ENCODE data around the gene VPS13D.
"Not testable (repeated sequence)": the region's sequence is repeated elsewhere in the genome, so short reads cannot be mapped to it uniquely, and the experiment has no call there.

Gene VPS13D

DNA sequence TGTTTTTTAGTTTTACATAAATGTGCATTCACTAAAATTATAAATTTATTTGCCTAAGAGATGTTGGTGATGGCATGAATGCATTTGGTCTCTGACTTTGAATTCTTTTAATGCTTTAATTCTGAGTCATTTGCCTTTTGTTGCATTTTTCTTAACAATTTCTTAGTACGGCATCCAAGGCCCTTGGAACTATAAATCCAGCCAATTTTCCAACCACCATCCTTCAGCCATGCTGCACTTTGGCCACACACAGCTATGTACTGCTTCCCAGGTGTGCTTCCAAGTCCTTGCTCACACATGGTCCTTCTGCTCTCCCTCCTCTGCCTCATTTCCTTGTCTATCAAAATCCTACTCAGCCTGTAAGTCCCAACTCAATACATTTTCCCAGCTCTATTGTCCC is 227.1 kb downstream of the VPS13D start:
- no peak for FAIRE-seq

DNA sequence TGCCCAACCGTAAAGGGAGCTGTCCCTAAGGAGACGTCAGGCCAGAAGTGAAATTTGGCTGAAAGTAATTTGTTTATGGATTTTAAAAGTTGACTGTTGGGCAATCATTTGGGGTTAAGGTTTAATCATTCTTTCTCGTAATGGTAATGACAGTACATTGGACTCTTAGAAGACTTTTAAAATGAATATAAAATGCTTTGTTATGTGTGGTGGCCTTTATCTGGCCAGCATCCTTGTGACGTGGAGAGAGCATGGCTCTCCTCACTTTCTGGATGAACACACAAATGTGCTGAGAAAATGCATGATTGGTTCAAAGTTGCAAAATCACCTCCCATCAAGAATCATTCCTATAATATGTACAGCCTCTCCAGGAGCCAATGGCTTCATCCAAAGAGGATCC is 227.9 kb downstream of the VPS13D start:
- FAIRE-seq, result no peak

DNA sequence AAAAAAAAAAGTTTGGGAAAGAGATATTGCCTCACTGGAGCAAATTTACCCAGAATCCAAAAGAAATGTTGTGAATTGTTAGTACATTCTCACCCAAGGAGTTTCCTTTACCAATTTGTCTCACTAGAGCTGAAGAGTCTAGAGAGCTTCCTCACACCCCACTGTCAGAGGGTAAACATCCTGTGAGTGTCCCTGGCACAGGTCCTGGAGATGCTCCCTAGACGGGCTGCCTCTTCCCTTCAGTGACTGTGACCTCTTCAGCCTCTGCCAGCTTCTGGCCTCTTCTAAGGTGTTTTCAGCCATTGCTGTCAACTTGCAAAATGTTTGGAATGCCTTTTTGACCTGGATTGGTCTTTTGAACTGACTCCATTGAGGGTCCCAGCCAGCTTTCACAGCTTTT is 228.7 kb downstream of the VPS13D start:
- no peak for FAIRE-seq

DNA sequence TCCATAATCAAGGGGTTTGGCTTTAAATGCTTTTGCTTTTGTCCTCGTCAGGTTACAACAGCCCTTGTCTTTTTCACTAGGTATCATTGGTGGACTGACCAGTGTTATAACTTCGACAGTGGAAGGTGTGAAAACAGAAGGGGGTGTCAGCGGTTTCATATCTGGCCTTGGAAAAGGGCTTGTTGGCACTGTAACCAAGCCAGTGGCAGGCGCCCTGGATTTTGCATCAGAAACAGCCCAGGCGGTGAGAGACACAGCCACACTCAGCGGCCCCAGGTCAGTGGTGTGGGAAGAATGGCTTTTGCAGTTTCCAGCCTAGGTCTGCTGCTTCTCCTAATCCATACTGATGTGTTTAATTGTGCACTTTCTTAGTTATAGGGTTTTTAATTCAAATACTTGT is 230.3 kb downstream of the VPS13D start:
- no peak for FAIRE-seq

DNA sequence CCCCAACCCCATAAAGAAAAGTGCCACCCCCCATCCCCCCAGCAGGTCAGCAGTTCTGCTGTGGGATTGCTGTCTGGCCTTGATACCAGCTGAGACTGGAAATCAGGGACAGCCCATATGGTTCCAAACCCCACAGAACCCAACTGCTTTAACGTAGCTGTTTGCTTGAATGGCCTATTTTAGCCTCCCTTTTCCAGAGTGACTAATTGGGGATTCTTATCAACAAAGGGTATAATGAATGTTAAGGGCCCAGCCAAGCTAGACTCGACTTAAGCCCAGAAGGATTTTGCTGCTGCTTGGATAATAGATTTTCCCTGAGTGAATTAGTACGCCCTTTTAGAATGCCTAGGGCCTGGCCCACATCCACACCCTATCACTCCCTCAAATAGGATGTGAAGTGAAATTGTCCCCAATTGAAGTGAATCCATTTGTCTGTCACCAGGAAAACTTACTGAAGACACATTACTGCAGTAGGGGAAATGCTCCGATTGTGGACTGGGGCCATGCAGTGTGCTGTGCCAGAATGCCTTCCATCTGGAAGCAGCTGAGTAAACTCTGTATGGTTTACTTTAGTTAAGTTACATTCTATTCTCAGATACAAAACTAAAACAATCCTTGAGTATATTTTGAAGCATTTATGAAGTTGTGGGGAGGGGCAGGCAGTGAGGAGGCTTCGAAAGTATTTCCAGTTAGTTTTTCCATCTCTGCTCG is 231.2 kb downstream of the VPS13D start:
- FAIRE-seq, result no peak

GRCh38 chr1:12461754-12462153 is 231.9 kb downstream of the VPS13D start:
- no peak for FAIRE-seq

- no peak for FAIRE-seq
Observed at GRCh38 chr1:12462586-12462985, 232.8 kb downstream of the VPS13D start.

DNA sequence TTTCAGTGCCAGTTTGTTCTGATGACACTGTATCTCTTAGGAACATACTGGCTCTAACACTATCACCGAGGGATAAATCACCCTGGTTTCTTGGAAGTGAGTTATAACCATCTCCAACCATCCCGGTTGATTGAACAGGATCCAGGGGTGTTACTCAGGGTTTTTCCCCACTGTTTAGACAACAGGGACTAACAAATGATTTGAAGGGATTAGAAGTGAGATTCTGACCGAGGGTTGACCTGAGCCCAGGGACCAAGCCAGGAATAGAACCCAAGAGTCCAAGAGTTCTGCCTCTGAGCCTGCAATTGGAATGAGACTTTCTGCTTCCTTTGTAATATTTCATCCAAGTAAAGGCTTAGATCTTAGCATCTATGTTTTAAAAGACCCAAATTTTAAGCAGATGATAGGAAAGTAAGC is 234.2 kb downstream of the VPS13D start:
- FAIRE-seq, result no peak

DNA sequence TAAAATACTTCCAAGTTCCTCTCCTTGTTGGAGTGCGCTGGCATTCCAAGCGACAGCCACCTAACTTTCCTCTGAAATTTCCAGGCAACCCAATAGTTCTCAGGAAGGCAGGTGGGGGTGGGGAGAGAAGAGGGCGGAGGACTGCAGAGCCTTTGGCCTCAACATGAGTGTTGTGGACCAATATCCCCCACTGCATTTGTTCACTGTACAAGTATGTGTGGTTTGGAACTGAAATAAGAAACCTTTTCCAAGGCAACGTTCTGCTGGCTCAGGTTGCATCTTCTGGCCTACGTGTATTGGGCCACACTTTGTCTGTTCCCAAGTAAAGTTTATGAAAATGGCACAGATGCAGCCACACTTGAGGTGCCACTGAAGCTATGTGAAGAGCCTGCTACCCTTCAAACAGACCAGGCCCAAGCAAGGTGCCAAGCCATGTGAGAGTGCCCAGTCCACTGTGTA is 234.8 kb downstream of the VPS13D start:
- FAIRE-seq, result no peak

GRCh38 chr1:12465126-12465525 is 235.3 kb downstream of the VPS13D start:
- FAIRE-seq, result no peak

DNA sequence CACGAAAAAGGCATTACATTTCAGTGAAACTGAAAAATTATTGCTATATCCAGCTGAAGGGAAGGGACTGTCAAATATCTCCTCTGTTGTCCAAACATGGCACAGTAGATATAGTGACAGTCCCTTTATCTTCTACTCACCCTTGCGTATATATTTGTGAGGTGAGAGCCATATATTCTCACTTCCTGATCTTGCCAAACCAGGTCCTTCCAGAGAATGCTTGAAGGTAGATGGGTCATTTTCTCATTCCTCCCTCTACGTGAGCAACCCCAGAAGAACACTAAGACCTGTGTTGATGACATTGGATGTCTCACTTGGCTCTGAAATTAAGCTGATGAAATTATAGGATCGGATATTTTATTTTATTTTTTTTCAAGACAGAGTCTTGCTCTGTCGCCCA is 237.0 kb downstream of the VPS13D start:
- no peak for FAIRE-seq

- FAIRE-seq, result no peak
Observed at GRCh38 chr1:12467570-12468286, 237.9 kb downstream of the VPS13D start.

DNA sequence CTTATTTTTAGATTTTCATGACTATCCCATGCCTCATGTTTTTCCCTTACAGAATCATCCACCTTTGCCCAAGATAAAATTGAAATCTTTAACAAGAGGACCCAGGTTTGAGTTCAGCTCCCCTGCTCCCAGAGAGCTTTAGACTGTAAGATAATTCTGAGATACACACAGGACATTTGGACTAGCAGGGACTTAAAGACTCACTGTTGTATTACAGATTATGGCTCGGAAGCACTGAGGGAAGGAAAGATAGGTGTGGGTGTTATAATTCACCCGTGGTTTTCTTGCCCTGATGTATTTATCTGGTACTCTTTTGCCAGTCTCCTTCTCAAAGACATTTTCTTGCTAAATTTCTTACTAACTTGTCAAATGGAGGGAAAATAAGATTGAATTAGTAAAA is 238.5 kb downstream of the VPS13D start:
- no peak for FAIRE-seq

DNA sequence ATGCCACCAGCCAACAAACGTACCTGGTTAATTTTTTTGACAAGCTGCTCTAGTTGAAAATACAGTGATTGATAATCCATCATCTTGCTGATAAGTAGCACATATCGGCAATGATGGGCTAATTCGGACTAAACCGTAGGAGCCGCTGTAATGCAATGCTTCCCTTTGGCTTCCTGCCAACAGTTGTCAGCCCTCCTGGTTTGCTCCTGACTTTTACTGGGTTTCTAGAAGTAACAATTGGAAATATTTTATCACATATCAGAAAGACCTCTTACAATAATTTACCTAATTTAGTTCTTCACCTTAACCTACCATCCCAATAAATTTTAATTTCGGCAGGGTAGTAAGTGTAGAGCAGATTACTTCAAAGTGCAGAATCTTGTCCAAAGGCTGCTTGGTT is 239.7 kb downstream of the VPS13D start:
- FAIRE-seq, result no peak

- no peak for FAIRE-seq
Observed at GRCh38 chr1:12469990-12470389, 240.2 kb downstream of the VPS13D start.

- FAIRE-seq, result not testable (repeated sequence)
Observed at GRCh38 chr1:12470916-12471315, 241.1 kb downstream of the VPS13D start.

DNA sequence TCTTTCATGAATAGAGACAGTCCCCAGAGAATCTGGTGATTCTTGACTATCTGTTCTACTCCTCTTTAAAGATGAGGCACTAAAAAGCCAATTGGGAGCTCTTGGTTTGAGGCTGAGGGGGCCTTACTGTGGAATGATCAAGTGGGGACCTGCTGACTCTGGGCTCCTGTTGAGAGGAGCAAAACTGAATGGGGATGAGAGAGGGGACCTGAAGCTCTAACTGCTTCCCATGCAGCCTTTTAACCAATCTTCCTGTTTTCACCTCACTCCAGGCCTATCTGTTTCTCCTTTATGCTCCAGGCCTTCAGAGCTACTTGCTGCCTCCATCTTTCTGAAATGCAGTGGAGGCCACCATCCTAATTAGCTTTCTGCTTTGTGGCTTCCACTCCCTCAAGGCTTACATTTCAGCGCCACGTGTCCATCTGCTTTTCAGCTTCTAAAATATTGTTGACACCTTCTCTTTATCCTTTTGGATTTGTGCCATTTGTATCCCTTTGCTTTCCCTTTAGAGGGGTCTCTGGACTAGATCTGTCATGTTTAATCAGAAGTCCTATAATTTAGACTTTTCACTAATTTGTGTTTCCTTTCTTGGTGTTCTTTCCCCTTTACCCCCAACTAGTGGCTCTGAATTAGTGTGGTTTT is 242.4 kb downstream of the VPS13D start:
- no peak for FAIRE-seq

- no peak for FAIRE-seq
Observed at GRCh38 chr1:12472798-12473551, 243.1 kb downstream of the VPS13D start.

DNA sequence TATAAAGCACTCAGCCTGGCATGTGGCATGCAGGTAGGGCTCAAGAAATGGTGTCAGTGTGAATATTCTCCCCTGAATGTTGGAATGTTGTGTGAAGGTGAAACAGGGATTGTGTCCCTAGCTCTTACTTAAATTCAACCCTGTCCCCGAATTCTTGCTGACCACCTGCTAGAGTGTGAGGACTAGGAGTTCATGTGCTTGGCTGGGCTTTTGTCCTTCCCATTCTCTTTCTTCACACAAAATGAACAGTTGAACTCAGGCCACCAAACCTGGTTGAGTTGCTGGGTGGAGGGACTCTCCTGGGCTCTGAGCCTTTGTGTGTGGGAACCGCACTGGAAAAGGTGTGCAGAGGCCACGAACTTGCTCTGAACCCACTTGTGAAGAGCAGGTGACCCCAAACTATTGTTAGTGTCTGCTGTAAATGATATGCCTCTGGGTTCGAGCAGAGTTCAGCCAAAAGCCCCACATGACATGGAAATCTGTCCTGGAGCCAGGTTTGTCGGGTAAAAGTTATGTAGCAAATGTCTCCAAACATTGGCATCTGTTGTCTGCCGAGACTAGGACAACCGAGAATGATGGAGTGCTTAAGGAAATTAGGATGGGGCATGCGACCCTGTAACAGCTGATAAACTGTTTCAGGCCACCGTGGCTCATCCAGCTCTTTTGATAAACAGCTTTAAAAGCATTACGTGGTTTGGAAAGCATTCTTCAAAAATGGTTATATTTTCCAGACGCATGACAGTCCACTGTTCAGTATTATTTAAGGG is 243.9 kb downstream of the VPS13D start:
- FAIRE-seq, result no peak

- no peak for FAIRE-seq
Observed at GRCh38 chr1:12475101-12475500, 245.3 kb downstream of the VPS13D start.

DNA sequence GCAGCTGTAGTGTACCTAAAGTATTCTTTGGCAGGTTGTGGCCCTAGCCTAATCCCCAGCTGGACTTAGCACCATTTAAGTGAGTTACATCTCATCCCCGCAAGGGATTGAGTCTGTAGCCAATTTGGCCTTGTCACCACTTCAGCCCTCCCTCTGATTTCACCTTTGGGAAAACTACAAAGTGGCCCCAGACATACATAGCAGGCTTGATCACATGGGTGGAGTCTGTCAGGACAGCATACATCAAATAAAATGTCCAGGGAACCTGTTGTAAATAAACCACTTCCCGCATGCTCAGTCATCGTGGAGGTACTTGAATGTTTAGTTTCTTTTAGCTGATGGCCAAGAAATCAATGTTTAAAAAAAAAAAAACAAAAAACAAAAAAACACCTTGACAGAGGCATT is 245.7 kb downstream of the VPS13D start:
- FAIRE-seq, result no peak

DNA sequence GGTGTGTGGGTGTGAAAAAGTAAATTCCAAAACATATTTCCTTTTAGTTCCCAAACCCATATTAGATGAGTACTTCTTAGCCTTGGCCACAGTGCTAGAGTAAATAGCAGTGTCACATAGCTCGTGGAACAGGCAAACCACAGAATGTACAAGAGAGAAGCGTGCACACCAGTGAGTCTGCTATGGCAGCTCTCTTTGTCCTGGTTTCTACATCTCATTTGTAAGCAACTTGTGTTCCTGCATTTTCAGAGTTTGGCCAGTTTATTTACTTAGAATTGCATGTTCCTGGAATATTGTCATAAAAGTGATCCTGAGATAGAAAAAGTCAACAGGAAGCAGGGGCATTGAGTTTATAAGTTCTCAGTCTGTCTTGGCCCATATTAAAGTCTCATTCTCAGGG is 246.1 kb downstream of the VPS13D start:
- FAIRE-seq, result no peak

DNA sequence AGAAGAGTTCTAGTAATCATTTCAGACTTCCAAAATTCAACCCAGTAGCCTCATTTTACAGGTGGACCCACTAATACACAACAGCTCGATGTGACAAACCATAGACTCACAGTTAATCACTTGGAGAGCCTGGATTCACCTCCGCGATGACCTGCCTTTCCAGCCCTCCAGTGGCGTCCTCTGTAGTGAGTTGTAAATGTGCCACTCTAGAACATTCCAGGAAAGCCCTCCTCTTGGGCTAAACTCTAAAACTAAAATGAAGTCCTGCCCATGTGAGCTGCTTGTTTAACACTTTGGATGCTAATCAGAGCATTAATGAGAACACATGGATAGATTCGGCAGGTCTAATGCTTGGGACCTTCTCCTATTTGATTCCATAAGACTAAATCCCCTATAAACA is 247.5 kb downstream of the VPS13D start:
- FAIRE-seq, result no peak
